Measurements from ENCODE around the gene CMTM3. TPM values are rescaled to one million over a fixed set of nuclear protein-coding genes. Genes with fewer than 3 reads are reported as not detected.

CMTM3 gene
- total and polyA plus RNA-seq, 2 experiments from 2014 or later: 16.4 to 16.6 TPM

- Histone ChIP-seq H3K4me1 (ENCODE audit: insufficient read depth) (peaks cover 16% of the 10 kb centered on the region), H3K4me3 (no peak overlapping the region), H3K27ac (ENCODE audit: low read depth) (no peak overlapping the region), H4K20me1 (replicated peaks; ENCODE audit: insufficient read depth) (peaks cover 5% of the 10 kb centered on the region; the same call in 1 of the 2 replicates), H3K4me2 (no peak overlapping the region), H2AFZ (no peak overlapping the region), H3F3A (replicated peaks; ENCODE audit: low read depth) (no peaks in the 10 kb centered on the region), H3K79me2 (replicated peaks; ENCODE audit: insufficient read depth) (no peaks in the 10 kb centered on the region), H3K9me2 (ENCODE audit: insufficient read depth) (no peaks in the 10 kb centered on the region), H3K36me3 (ENCODE audit: insufficient read depth) (0 out of 2 replicates have a peak, but pooled peaks cover 5% of the 10 kb centered on the region), H3K27me3 (ENCODE audit: insufficient read depth) (no peaks in the 10 kb centered on the region)
- no peak overlapping the region for H3K27ac Mint-ChIP-seq
- H3K9me3 Mint-ChIP-seq: no peaks in the 10 kb centered on the region; the same call in 2 of the 3 replicates
- H3K27me3 Mint-ChIP-seq (ENCODE audit: insufficient read depth, low read depth, poor library complexity): peaks cover 5% of the 10 kb centered on the region
- TF ChIP-seq, protein P1, sequence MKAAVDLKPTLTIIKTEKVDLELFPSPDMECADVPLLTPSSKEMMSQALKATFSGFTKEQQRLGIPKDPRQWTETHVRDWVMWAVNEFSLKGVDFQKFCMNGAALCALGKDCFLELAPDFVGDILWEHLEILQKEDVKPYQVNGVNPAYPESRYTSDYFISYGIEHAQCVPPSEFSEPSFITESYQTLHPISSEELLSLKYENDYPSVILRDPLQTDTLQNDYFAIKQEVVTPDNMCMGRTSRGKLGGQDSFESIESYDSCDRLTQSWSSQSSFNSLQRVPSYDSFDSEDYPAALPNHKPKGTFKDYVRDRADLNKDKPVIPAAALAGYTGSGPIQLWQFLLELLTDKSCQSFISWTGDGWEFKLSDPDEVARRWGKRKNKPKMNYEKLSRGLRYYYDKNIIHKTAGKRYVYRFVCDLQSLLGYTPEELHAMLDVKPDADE (IDR thresholded peaks at IDR 0.05): no peak
- TF ChIP-seq POLR2AphosphoS5 (IDR thresholded peaks at IDR 0.05; ENCODE audit: low read depth) (no peak), STAT1 (IDR thresholded peaks at IDR 0.05; ENCODE audit: unreplicated experiment) (no peak), NANOG (IDR thresholded peaks at IDR 0.05; ENCODE audit: borderline replicate concordance) (no peak), EZH2 (IDR thresholded peaks at IDR 0.05; ENCODE audit: low read depth, unreplicated experiment) (no peak), CTCF (conservative IDR thresholded peaks at IDR 0.05; ENCODE audit: low read depth in 2 of 2) (no peak), ZNF114 (CRISPR knock-in tag; IDR thresholded peaks at IDR 0.05) (no peak), REST (IDR thresholded peaks at IDR 0.05; ENCODE audit: unreplicated experiment) (no peak), ZNF331 (CRISPR knock-in tag; IDR thresholded peaks at IDR 0.05; ENCODE audit: low read depth) (no peak), CREB1 (CRISPR knock-in tag; IDR thresholded peaks at IDR 0.05; ENCODE audit: low read depth) (no peak), EZH2phosphoT487 (IDR thresholded peaks at IDR 0.05; ENCODE audit: unreplicated experiment) (no peak), JUNB (IDR thresholded peaks at IDR 0.05; ENCODE audit: unreplicated experiment) (no peak)
- TF ChIP-seq, protein P2, sequence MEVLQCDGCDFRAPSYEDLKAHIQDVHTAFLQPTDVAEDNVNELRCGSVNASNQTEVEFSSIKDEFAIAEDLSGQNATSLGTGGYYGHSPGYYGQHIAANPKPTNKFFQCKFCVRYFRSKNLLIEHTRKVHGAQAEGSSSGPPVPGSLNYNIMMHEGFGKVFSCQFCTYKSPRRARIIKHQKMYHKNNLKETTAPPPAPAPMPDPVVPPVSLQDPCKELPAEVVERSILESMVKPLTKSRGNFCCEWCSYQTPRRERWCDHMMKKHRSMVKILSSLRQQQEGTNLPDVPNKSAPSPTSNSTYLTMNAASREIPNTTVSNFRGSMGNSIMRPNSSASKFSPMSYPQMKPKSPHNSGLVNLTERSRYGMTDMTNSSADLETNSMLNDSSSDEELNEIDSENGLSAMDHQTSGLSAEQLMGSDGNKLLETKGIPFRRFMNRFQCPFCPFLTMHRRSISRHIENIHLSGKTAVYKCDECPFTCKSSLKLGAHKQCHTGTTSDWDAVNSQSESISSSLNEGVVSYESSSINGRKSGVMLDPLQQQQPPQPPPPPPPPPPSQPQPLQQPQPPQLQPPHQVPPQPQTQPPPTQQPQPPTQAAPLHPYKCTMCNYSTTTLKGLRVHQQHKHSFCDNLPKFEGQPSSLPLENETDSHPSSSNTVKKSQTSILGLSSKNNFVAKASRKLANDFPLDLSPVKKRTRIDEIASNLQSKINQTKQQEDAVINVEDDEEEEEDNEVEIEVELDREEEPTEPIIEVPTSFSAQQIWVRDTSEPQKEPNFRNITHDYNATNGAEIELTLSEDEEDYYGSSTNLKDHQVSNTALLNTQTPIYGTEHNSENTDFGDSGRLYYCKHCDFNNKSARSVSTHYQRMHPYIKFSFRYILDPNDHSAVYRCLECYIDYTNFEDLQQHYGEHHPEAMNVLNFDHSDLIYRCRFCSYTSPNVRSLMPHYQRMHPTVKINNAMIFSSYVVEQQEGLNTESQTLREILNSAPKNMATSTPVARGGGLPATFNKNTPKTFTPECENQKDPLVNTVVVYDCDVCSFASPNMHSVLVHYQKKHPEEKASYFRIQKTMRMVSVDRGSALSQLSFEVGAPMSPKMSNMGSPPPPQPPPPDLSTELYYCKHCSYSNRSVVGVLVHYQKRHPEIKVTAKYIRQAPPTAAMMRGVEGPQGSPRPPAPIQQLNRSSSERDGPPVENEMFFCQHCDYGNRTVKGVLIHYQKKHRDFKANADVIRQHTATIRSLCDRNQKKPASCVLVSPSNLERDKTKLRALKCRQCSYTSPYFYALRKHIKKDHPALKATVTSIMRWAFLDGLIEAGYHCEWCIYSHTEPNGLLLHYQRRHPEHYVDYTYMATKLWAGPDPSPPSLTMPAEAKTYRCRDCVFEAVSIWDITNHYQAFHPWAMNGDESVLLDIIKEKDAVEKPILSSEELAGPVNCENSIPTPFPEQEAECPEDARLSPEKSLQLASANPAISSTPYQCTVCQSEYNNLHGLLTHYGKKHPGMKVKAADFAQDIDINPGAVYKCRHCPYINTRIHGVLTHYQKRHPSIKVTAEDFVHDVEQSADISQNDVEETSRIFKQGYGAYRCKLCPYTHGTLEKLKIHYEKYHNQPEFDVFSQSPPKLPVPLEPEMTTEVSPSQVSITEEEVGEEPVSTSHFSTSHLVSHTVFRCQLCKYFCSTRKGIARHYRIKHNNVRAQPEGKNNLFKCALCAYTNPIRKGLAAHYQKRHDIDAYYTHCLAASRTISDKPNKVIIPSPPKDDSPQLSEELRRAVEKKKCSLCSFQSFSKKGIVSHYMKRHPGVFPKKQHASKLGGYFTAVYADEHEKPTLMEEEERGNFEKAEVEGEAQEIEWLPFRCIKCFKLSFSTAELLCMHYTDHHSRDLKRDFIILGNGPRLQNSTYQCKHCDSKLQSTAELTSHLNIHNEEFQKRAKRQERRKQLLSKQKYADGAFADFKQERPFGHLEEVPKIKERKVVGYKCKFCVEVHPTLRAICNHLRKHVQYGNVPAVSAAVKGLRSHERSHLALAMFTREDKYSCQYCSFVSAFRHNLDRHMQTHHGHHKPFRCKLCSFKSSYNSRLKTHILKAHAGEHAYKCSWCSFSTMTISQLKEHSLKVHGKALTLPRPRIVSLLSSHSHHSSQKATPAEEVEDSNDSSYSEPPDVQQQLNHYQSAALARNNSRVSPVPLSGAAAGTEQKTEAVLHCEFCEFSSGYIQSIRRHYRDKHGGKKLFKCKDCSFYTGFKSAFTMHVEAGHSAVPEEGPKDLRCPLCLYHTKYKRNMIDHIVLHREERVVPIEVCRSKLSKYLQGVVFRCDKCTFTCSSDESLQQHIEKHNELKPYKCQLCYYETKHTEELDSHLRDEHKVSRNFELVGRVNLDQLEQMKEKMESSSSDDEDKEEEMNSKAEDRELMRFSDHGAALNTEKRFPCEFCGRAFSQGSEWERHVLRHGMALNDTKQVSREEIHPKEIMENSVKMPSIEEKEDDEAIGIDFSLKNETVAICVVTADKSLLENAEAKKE (CRISPR knock-in tag; IDR thresholded peaks at IDR 0.05): no peak
- DNase-seq (ENCODE audit: low spot score) (no peak), ATAC-seq (no peak)
- peaks cover 60% of the 10 kb centered on the region for H3K36me3 Mint-ChIP-seq (ENCODE audit: low read depth)
- H3K4me1 Mint-ChIP-seq: peaks cover 24% of the 10 kb centered on the region
- no peak overlapping the region for H3K4me3 Mint-ChIP-seq
Measured at GRCh38 chr16:66614161-66614802, 9.8 kb downstream of the CMTM3 start.

Measured in GM23338 (cell line).